GM18526 (cell line): ENCODE data around the gene RIMS3.

ENCODE experiments used
- POLR2A ChIP-seq: IDR thresholded peaks from 3 replicates; pipeline ENCODE4 v1.6.1; 2011; ENCODE audit not compliant: insufficient read length; ENCODE audit errors: extremely low read depth

The RIMS3 gene

GRCh38 chr1:40694353-40694874 is 28.9 kb upstream of the RIMS3 start:
- no peak for TF ChIP-seq POLR2A

DNA sequence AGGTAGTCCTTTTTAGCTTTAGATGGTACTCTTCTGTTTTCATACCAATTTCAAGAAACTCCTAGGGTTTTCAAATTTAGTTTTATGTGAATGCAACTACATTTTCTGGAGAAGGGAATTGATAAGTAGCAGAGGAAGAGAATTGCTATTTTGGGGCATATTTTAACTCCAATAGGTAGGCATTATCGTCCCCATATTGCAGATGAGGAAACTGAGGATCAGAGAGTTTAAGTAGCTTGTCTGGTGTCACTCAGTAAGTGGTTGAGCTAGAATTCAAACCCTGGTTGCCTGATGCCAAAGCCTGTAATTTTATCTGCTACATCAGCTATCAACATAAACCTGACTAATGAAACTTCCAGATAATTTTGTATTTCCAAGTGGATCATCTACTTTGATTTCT is 27.9 kb upstream of the RIMS3 start:
- no peak for TF ChIP-seq POLR2A

DNA sequence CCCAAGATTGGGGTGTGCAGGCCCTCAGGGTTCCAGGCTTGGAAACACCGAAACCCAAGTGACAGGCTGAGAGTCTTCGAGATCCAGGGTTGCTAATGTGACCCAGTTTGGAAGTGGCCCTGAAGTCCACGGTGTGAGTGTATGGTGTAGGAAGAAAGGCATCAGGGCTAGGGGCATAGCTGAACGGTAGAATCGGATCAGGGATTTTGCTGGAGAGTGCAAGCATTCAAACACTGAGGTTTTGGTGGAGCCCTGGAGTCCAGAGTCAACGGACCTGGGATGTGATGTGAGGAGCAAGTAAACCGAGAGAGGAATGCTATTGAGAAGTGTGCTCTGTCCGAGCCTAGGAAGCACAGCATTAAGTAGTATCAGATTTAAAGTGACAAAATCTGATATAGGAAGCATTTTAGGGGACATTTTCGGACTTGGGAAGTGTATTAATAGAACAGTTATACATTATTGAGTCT is 27.0 kb upstream of the RIMS3 start:
- TF ChIP-seq POLR2A: no peak

GRCh38 chr1:40691538-40692428 is 26.3 kb upstream of the RIMS3 start, which contains the start of gene NFYC:
NFYC (plus strand) TSS chr1:40691704; CDS start chr1:40738844, 47,140 bp downstream.
- TF ChIP-seq POLR2A: peak; percentile 88

GRCh38 chr1:40690771-40691537 is 25.5 kb upstream of the RIMS3 start:
- TF ChIP-seq POLR2A: no peak

- no peak for TF ChIP-seq POLR2A
These were observed 24.3 kb upstream of the RIMS3 start for GRCh38 chr1:40689737-40690136.

DNA sequence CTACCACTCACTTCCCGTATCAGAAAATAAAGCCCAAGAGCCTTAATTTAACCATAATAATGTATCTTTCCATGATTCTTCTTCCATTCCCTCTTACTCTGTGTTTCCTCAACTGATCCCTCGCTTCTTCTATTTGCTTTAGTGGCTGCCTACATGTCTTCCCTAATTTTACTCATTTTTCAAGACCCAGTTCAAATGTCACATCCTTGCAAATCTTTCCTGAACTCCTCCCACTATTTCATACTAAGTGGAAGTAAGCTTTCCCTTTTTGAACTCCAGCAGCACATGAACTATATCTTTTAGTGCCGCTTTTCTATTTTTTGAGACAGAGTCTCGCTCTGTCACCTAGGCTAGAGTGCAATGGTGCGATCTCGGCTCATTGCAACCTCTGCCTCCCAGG is 22.2 kb upstream of the RIMS3 start:
- TF ChIP-seq POLR2A: no peak

DNA sequence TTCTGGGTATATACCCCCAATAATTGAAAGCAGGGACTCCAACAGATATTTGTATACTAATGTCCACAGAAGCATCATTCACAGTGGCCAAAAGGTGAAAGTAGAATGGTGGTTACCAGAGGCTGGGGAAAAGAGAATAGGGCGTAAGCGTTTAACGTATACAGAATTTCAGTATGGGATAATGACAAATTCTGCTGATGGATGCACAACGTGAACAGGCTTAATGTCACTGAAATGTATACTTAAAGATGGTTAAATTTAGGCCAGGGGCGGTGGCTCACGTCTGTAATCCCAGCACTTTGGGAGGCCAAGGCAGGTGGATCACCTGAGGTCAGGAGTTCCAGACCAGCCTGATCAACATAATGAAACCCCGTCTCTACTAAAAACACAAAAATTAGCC is 21.6 kb upstream of the RIMS3 start:
- no peak for TF ChIP-seq POLR2A

DNA sequence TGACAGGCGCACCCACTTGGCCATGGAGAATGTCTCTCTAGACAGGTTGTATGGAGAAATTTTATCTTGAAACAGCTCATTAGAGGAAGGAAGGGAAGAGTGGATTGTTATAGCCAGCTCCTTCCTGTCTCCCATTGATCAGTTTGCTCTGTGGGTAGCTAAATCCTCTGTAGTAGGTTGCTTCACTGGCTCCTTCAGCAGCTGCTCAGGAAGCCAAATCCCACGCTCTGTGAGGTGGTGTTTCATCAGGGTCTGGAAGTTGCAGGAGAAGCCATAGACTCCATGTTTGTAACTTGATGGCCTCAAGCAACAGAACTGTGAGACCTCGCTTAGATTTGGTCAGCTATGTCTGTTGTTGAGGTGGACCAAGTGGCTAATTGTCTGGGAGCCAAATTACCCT is 19.2 kb upstream of the RIMS3 start:
- no peak for TF ChIP-seq POLR2A

DNA sequence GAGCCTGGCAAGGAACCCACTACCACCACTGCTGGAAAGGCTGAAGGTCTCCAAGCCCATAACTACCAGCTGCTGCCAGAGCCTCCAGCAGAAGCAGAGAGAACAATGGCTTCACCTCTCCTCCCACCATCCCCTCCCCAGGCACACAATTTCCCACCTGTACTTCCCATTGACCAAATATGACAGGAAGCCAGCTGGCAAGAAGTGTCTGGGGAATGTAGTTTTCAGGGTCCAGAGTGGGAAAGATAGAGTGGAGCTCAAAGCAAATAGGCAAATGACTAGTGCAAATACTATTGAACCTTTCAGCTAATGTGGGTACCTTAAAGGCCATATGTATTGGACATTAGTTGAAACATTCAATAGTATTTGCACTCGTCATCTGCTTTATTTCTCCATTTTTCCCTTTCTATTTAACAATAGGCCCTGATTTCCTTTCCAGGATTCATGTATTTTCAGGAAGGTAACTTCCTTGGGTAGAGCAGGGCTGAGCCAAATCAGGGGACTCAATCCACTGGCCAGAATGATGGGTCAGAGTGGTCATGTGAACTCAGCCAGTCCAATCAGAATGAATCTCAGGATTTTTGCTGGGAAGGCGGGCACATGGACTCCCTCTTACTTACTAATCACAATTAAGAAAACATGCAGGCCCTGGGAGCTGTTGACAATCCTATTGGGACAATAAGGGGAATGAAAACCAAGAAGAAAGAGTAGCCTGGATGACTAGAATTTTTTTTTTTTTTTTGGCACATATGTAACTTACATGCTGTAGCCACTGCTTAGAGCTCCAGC is 13.9 kb upstream of the RIMS3 start:
- no peak for TF ChIP-seq POLR2A

DNA sequence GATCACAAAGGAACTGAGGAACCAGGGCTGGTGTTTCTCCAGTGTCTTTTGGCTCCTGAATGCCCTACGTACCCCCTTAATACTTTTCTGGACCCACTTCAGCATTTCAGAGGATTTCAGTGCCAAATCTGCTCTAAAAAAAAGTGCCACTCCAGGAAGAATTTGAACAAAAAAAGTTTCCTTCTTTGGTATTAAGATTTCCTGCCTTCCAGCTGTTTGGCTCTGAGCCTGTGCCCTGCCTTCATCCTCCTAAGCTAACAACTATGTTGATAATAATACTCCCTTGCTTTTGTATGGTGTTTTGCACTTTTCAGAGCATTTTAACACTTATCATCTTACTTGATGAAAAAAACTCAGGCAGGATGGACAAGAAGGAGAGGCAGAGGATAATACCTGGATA is 11.0 kb upstream of the RIMS3 start:
- TF ChIP-seq POLR2A: no peak

DNA sequence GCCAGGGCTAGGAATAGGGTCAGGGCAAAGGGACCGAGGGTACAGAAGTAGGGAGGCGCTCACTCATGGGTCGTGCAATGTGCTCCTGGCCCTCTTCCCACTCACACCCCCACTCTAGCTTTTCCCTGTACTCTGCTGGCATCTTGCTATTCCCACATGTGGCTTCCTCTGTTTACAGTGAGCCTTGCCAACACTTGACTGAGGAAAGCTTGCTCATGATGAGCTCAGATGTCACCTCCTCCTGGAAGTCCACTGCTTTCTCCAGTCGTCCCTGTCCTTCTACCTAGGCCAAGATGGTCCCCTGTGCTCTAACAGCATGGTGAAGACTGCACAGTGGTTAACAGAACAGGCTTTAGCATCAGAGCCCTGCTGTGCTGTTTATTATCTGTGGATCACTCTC is 8.0 kb upstream of the RIMS3 start:
- no peak for TF ChIP-seq POLR2A

DNA sequence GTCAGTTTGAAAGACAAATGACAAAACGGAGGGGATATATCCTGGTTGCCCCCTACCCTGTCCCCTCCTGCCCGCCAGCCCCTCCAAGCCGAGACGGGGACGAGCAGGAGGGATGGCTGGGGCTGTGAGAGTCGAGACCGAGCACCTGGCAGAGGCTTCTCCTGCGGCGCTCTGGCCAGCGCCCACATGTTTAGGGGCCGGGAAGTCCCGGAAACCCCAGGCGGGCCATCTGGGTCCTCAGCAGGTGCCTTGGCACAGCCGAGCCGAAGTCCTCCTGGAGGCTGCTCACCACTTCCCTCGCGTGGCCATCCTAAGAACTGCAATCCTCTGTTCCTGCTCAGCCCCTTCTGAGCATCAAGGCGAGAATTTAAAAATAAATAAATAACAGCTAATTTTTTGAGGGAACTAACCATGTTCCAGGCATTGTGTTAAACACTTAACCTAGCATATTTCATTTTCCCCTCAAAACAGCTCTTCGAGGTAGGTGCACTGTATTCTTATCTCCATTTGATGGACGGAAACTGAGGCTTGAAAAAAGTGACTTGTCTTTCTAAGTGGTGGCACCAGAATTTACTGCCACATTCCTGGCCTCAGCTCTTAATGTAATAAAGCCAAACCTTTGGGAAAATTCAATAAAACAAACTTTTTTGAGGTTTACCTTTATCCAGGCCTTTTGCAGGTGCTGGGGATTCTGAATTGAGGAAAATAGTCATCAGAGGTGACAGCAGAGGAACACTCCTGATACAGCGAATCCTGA is 3.5 kb upstream of the RIMS3 start:
- no peak for TF ChIP-seq POLR2A

- TF ChIP-seq POLR2A: no peak
These were observed 691 bp downstream of the RIMS3 start for GRCh38 chr1:40664791-40665190.
